Panc1 (cell line): ENCODE data around the gene NDUFAF4. TPM values are rescaled to one million over a fixed set of nuclear protein-coding genes. Genes with fewer than 3 reads are reported as not detected.
A peak's percentile ranks its signal among the peaks of the same experiment; 100 is the strongest.

Experiments used
- ATAC-seq: fragments of 200-7000 bp; cut with Tn5 transposase; 2 replicates; pipeline ENCODE4 v1.9.1; 2020; ENCODE audit warnings: mild to moderate bottlenecking, moderate library complexity
- BruUV-seq: library from RNA; stranded (reverse); fragments of 400-500 nt; replicated peaks from 2 replicates; lab custom pipeline; 2021; lab: Mats Ljungman, UMichigan
- CTCF ChIA-PET: fragments of 300-600 bp; sonication (Branson Sonifier 250); formaldehyde crosslinking; loops from one replicate; lab custom pipeline; 2022; ENCODE audit warnings: antibody characterized with exemption; lab: Charles Lee
- POLR2A ChIA-PET: fragments of 300-600 bp; sonication (Branson Sonifier 250); formaldehyde crosslinking; loops from one replicate; lab custom pipeline; 2022; ENCODE audit warnings: antibody characterized with exemption; lab: Charles Lee
- DNase-seq: peaks from one replicate; pipeline ENCODE4 v3.0.0-alpha.2; 2010; ENCODE audit warnings: low read depth, low spot score
- H3K27ac ChIP-seq: 2 replicates; pipeline ENCODE4 v1.5.1; 2011; ENCODE audit warnings: mild to moderate bottlenecking, low read length, inconsistent platforms
- H3K27me3 ChIP-seq: fragments of 200-500 bp; sonication (Bioruptor generic); 2 replicates; pipeline ENCODE4 v1.6.0; 2014; ENCODE audit warnings: low read length, inconsistent platforms; ENCODE audit not compliant: control insufficient read depth, insufficient read depth
- H3K36me3 ChIP-seq: fragments of 200-500 bp; sonication (Bioruptor generic); 2 replicates; pipeline ENCODE4 v1.5.1; 2014; ENCODE audit warnings: inconsistent platforms, mild to moderate bottlenecking, low read length, moderate library complexity; ENCODE audit not compliant: control insufficient read depth, insufficient read depth
- H3K4me1 ChIP-seq: 2 replicates; pipeline ENCODE4 v1.5.1; 2011; ENCODE audit warnings: inconsistent platforms, mild to moderate bottlenecking, low read length, moderate library complexity; ENCODE audit not compliant: control insufficient read depth, insufficient read depth
- H3K4me3 ChIP-seq, 2 experiments: 2 replicates each; pipeline ENCODE4 v1.5.1; 2011 to 2012; ENCODE audit warnings: low read depth in 2 of 2, low read length in 2 of 2, mild to moderate bottlenecking in 2 of 2, inconsistent platforms in 1 of 2, moderate library complexity in 1 of 2
- H3K9me3 ChIP-seq: fragments of 200-500 bp; sonication (Bioruptor generic); 2 replicates; pipeline ENCODE4 v1.5.1; 2014; ENCODE audit warnings: low read depth, mild to moderate bottlenecking, inconsistent platforms, low read length, moderate library complexity; ENCODE audit not compliant: control insufficient read depth, insufficient read depth
- CTCF ChIP-seq: fragments of 450-650 bp; IDR thresholded peaks from 2 replicates; pipeline ENCODE4 v1.5.1; 2017; ENCODE audit warnings: mild to moderate bottlenecking
- POLR2AphosphoS5 ChIP-seq: IDR thresholded peaks from 2 replicates; pipeline ENCODE4 v1.6.1; 2012; ENCODE audit warnings: mild to moderate bottlenecking, low read depth, low read length, moderate library complexity
- REST ChIP-seq, 2 experiments: IDR thresholded peaks; 2 replicates each; pipeline ENCODE4 v1.6.1; 2011 to 2012; ENCODE audit warnings: low read depth in 2 of 2, control low read depth in 1 of 2, low read length in 1 of 2, mild to moderate bottlenecking in 1 of 2, moderate library complexity in 1 of 2; ENCODE audit not compliant: insufficient read depth in 1 of 2
- SIN3A ChIP-seq: IDR thresholded peaks from 2 replicates; pipeline ENCODE4 v1.6.1; 2012; ENCODE audit warnings: low read depth, mild to moderate bottlenecking, low read length, moderate library complexity, borderline replicate concordance; ENCODE audit not compliant: insufficient read depth
- TCF7L2 ChIP-seq: IDR thresholded peaks from 2 replicates; pipeline ENCODE4 v1.6.1; 2011; ENCODE audit warnings: mild to moderate bottlenecking, low read depth, low read length, inconsistent platforms
- in situ Hi-C: cut with HindIII; loops from 2 replicates; pipeline ENCODE4 v1.10.0; 2016; ENCODE audit warnings: low sequenced_read_pairs, low pct_unique_long_range_greater_than_20kb
- intact Hi-C: fragments of 100-400 bp; cut with micrococcal nuclease; formaldehyde crosslinking; loops from one replicate; pipeline ENCODE4 v1.10.0; 2022; ENCODE audit not compliant: unreplicated experiment
- total RNA-seq: library from RNA; stranded (reverse); gene quantifications from one replicate; pipeline ENCODE4 v1.2.1, GENCODE V29; 2021; ENCODE audit not compliant: unreplicated experiment

NDUFAF4 gene
- total RNA-seq, 1 experiment from 2014 or later = 42.0 TPM

GRCh38 chr6:96898241-96898851, 655 bp upstream of the NDUFAF4 start:
- Histone ChIP-seq H3K4me3 (peak overlapping the region; percentile 90 to 92), H3K4me1 (peaks cover 15% of the 10 kb centered on the region), H3K9me3 (no peaks in the 10 kb centered on the region), H3K27me3 (peaks cover 1% of the 10 kb centered on the region; the same call in 1 of the 2 replicates), H3K27ac (peak overlapping the region; percentile 92), H3K36me3 (peaks cover 29% of the 10 kb centered on the region)
- ChIA-PET CTCF (interaction anchor here (0.6 kb wide), 2 partner anchors 88 to 1209 kb away, joined by 3 to 4 read pairs; no protein-coding TSS in a partner anchor), POLR2A (no interaction called here)
- intact Hi-C loops = no loop called here
- in situ Hi-C loops = no loop called here
- DNase-seq (no peak), ATAC-seq (no peak)
- TSS peak; percentile 96 for BruUV-seq
- TF ChIP-seq REST (IDR thresholded peaks at IDR 0.05; ENCODE audit: insufficient read depth in 1 of 2, low read depth in 2 of 2, low read length in 1 of 2) = no peak
- TF ChIP-seq TCF7L2 = no peak
- TF ChIP-seq CTCF = no peak
- TF ChIP-seq POLR2AphosphoS5 = no peak
- TF ChIP-seq SIN3A = no peak

DNA sequence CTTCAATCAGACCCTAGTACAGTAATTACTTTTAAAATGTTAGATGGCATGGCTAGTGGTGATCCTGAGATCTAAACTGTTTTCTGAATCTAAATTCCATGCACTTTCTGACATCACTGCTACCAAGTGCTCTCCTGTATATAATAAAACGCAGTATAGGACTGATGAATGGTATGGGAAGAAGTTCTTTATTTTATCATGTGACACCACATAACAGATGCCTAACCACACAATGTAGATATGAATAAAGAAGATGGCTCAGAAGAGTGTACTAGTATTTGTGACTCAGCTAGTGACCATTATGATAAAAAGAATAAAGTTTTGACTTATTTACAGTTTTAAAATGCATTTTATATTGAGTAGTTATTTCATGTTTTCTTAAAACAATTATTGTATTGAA, 8.5 kb downstream of the NDUFAF4 start:
- intact Hi-C loops = no loop called here
- Histone ChIP-seq H3K36me3 (peaks cover 28% of the 10 kb centered on the region), H3K4me3 (no peak overlapping the region), H3K9me3 (no peaks in the 10 kb centered on the region), H3K27ac (no peak overlapping the region), H3K27me3 (no peaks in the 10 kb centered on the region), H3K4me1 (no peaks in the 10 kb centered on the region)
- ChIA-PET POLR2A (no interaction called here), CTCF (no interaction called here)
- no TSS peak for BruUV-seq
- no peak for ATAC-seq
- no peak for DNase-seq
- TF ChIP-seq REST (IDR thresholded peaks at IDR 0.05; ENCODE audit: insufficient read depth in 1 of 2, low read depth in 2 of 2, low read length in 1 of 2) = no peak
- no peak for TF ChIP-seq TCF7L2
- no peak for TF ChIP-seq CTCF
- in situ Hi-C loops = no loop called here
